GM21423 (cell line): ENCODE results near the gene PLXNB3.

Source experiments
- ATAC-seq: cut with Tn5 transposase; IDR thresholded peaks from one replicate; pipeline ENCODE4 v1.9.1; 2021; ENCODE audit warnings: mild to moderate bottlenecking, moderate library complexity; ENCODE audit not compliant: unreplicated experiment

Gene PLXNB3

GRCh38 chrX:153750127-153750774 lies 13.8 kb upstream of the PLXNB3 start:
- no peak for ATAC-seq

- ATAC-seq: no peak
Observed at GRCh38 chrX:153755136-153755535, 8.9 kb upstream of the PLXNB3 start.

GRCh38 chrX:153761863-153762262 lies 2.2 kb upstream of the PLXNB3 start:
- no peak for ATAC-seq

GRCh38 chrX:153762626-153763173 lies 1.3 kb upstream of the PLXNB3 start:
- ATAC-seq: no peak

- no peak for ATAC-seq
Observed at GRCh38 chrX:153763298-153763932, 634 bp upstream of the PLXNB3 start.

- no peak for ATAC-seq
Observed at GRCh38 chrX:153764786-153765137, 713 bp downstream of the PLXNB3 start.

- no peak for ATAC-seq
Observed at GRCh38 chrX:153765138-153766079, 1.4 kb downstream of the PLXNB3 start.

- ATAC-seq: no peak
Observed at GRCh38 chrX:153766098-153766817, 2.2 kb downstream of the PLXNB3 start.

GRCh38 chrX:153766871-153767673 lies 3.0 kb downstream of the PLXNB3 start:
- ATAC-seq: no peak

GRCh38 chrX:153767674-153768055 lies 3.6 kb downstream of the PLXNB3 start:
- no peak for ATAC-seq

- ATAC-seq: no peak
Observed at GRCh38 chrX:153768311-153769157, 4.5 kb downstream of the PLXNB3 start.

GRCh38 chrX:153769158-153769864 lies 5.3 kb downstream of the PLXNB3 start:
- ATAC-seq: no peak

- ATAC-seq: no peak
Observed at GRCh38 chrX:153769865-153770600, 6.0 kb downstream of the PLXNB3 start.

- no peak for ATAC-seq
Observed at GRCh38 chrX:153770601-153771414, 6.8 kb downstream of the PLXNB3 start.

GRCh38 chrX:153771415-153772315 lies 7.6 kb downstream of the PLXNB3 start:
- ATAC-seq: no peak
